Spleen (tissue), 7 donors: ENCODE measurements around the gene JAG1.

Experiments used
- POLR2A ChIP-seq, 3 donors: fragments of 450-650 bp; IDR thresholded peaks; one replicate each; pipeline ENCODE4 v1.5.1; 2017; ENCODE audit warnings: antibody characterized with exemption in 3 of 3, mild to moderate bottlenecking in 1 of 3
- POLR2AphosphoS5 ChIP-seq, 3 donors: sonication (generic); formaldehyde crosslinking; IDR thresholded peaks; one replicate each; pipeline ENCODE4 v1.5.1; 2017; ENCODE audit warnings: antibody characterized with exemption in 3 of 3
- TF ChIP-seq, protein P1 (sequence below), 11 experiments: fragments of 200-600 bp in 7 of 11; fragments of 450-650 bp in 4 of 11; sonication (generic) in 4 of 11; IDR thresholded peaks in 8 of 11; conservative IDR thresholded peaks in 3 of 11; 1 replicate in 7 of 11; 2 replicates in 4 of 11; pipeline versions ENCODE4 v1.4.0 to v1.8.0; 2016 to 2021; ENCODE audit warnings: antibody characterized with exemption in 11 of 11, inconsistent platforms in 4 of 11, mild to moderate bottlenecking in 1 of 11
- donor health status: DM: no; HTN: no; CAD: no; lungs with moderate emphysema.
- donor health status: DM: no; HTN: no; CAD: no.
- donor health status: DM: no; HTN: no; CAD: no.

GRCh38 chr20:10669843-10670446, 3.9 kb downstream of the JAG1 start:
- TF ChIP-seq, protein P1, sequence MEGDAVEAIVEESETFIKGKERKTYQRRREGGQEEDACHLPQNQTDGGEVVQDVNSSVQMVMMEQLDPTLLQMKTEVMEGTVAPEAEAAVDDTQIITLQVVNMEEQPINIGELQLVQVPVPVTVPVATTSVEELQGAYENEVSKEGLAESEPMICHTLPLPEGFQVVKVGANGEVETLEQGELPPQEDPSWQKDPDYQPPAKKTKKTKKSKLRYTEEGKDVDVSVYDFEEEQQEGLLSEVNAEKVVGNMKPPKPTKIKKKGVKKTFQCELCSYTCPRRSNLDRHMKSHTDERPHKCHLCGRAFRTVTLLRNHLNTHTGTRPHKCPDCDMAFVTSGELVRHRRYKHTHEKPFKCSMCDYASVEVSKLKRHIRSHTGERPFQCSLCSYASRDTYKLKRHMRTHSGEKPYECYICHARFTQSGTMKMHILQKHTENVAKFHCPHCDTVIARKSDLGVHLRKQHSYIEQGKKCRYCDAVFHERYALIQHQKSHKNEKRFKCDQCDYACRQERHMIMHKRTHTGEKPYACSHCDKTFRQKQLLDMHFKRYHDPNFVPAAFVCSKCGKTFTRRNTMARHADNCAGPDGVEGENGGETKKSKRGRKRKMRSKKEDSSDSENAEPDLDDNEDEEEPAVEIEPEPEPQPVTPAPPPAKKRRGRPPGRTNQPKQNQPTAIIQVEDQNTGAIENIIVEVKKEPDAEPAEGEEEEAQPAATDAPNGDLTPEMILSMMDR (IDR thresholded peaks at IDR 0.05 in 8 of 11, conservative IDR thresholded peaks at IDR 0.05 in 3 of 11) = no peak
- TF ChIP-seq POLR2AphosphoS5 (IDR thresholded peaks at IDR 0.05) (no peak), POLR2A (IDR thresholded peaks at IDR 0.05) (no peak)
